Femur (tissue), 1 donor: ENCODE results near the gene DAAM1.

Experiments used
- DNase-seq: peaks from one replicate; pipeline ENCODE4 v3.0.0-alpha.2; 2017

DAAM1 gene

GRCh38 chr14:59293935-59294661, 105.6 kb downstream of the DAAM1 start:
- DNase-seq: peak; percentile 44

- DNase-seq: no peak
Observed at GRCh38 chr14:59294662-59294992, 106.2 kb downstream of the DAAM1 start.

GRCh38 chr14:59295951-59296350, 107.5 kb downstream of the DAAM1 start:
- no peak for DNase-seq

- no peak for DNase-seq
Observed at GRCh38 chr14:59296508-59296907, 108.0 kb downstream of the DAAM1 start.

- DNase-seq: no peak
Observed at GRCh38 chr14:59297071-59297776, 108.8 kb downstream of the DAAM1 start.

GRCh38 chr14:59299731-59300130, 111.3 kb downstream of the DAAM1 start:
- no peak for DNase-seq

- DNase-seq: peak; percentile 33
Observed at GRCh38 chr14:59301354-59301753, 112.9 kb downstream of the DAAM1 start.

GRCh38 chr14:59302313-59302712, 113.8 kb downstream of the DAAM1 start:
- DNase-seq: no peak

GRCh38 chr14:59303216-59303615, 114.7 kb downstream of the DAAM1 start:
- DNase-seq: no peak

GRCh38 chr14:59305231-59305630, 116.8 kb downstream of the DAAM1 start:
- DNase-seq: no peak

- DNase-seq: no peak
Observed at GRCh38 chr14:59305836-59306555, 117.5 kb downstream of the DAAM1 start.

GRCh38 chr14:59306775-59307174, 118.3 kb downstream of the DAAM1 start:
- no peak for DNase-seq

GRCh38 chr14:59308086-59308485, 119.6 kb downstream of the DAAM1 start:
- DNase-seq: no peak

- DNase-seq: no peak
Observed at GRCh38 chr14:59308673-59309072, 120.2 kb downstream of the DAAM1 start.

GRCh38 chr14:59309291-59309900, 120.9 kb downstream of the DAAM1 start:
- DNase-seq: no peak

GRCh38 chr14:59310633-59311032, 122.2 kb downstream of the DAAM1 start:
- DNase-seq: no peak

- no peak for DNase-seq
Observed at GRCh38 chr14:59311723-59312122, 123.3 kb downstream of the DAAM1 start.

- DNase-seq: no peak
Observed at GRCh38 chr14:59313144-59313651, 124.7 kb downstream of the DAAM1 start.

- DNase-seq: no peak
Observed at GRCh38 chr14:59313658-59314608, 125.5 kb downstream of the DAAM1 start.

GRCh38 chr14:59314953-59315599, 126.6 kb downstream of the DAAM1 start:
- DNase-seq: no peak

- DNase-seq: no peak
Observed at GRCh38 chr14:59316151-59316830, 127.8 kb downstream of the DAAM1 start.
